WTC11 (cell line): ENCODE data around the gene SPG21. TPM values are rescaled to one million over a fixed set of nuclear protein-coding genes. Genes with fewer than 3 reads are reported as not detected.

ENCODE experiments used
- ATAC-seq: fragments of 200-7000 bp; cut with Tn5 transposase; 2 replicates; pipeline ENCODE4 v1.10.0; 2021; ENCODE audit warnings: mild to moderate bottlenecking, moderate library complexity
- Bru-seq: library from RNA; stranded (reverse); fragments of 400-500 nt; gene quantifications from one replicate; lab custom pipeline; 2021; lab: Mats Ljungman, UMichigan
- CTCF ChIA-PET: fragments of 300-600 bp; sonication (Branson Sonifier 250); formaldehyde crosslinking; loops from one replicate; lab custom pipeline; 2021; ENCODE audit warnings: antibody characterized with exemption; lab: Charles Lee
- POLR2A ChIA-PET: fragments of 350-600 bp; sonication (Branson Sonifier 250); formaldehyde crosslinking; loops from one replicate; lab custom pipeline; 2021; ENCODE audit warnings: antibody characterized with exemption; lab: Charles Lee
- DNase-seq: peaks from one replicate; pipeline ENCODE4 v3.0.0; 2021; ENCODE audit warnings: low spot score
- H3K27ac Mint-ChIP-seq: 2 replicates; pipeline ENCODE4 v1.8.0; 2021; ENCODE audit warnings: mixed read lengths
- H3K27me3 Mint-ChIP-seq: 2 replicates; pipeline ENCODE4 v1.8.0; 2021; ENCODE audit warnings: low read depth, mild to moderate bottlenecking, moderate library complexity, mixed read lengths
- H3K36me3 Mint-ChIP-seq: 2 replicates; pipeline ENCODE4 v1.8.0; 2021; ENCODE audit warnings: mixed read lengths
- H3K4me1 Mint-ChIP-seq: 2 replicates; pipeline ENCODE4 v1.8.0; 2022; ENCODE audit warnings: mixed read lengths
- H3K4me3 Mint-ChIP-seq: 2 replicates; pipeline ENCODE4 v1.8.0; 2021; ENCODE audit warnings: mild to moderate bottlenecking, moderate library complexity, mixed read lengths
- H3K9me3 Mint-ChIP-seq: 2 replicates; pipeline ENCODE4 v1.8.0; 2021; ENCODE audit warnings: mixed read lengths
- MXD4 ChIP-seq: fragments of 250-450 bp; sonication (Bioruptor Pico); IDR thresholded peaks from 2 replicates; pipeline ENCODE4 v1.8.0; 2021; ENCODE audit warnings: mild to moderate bottlenecking, moderate library complexity, borderline replicate concordance
- NFATC4 ChIP-seq: fragments of 250-450 bp; sonication (Bioruptor Pico); IDR thresholded peaks from 2 replicates; pipeline ENCODE4 v1.9.0; 2021; ENCODE audit warnings: mild to moderate bottlenecking
- TEAD4 ChIP-seq: sonication (generic); formaldehyde crosslinking; IDR thresholded peaks from 2 replicates; pipeline ENCODE4 v1.8.0; 2022; ENCODE audit warnings: mild to moderate bottlenecking, missing genetic modification reagents
- ZBTB21 ChIP-seq: sonication (generic); formaldehyde crosslinking; IDR thresholded peaks from 2 replicates; pipeline ENCODE4 v1.8.1; 2023; ENCODE audit warnings: mild to moderate bottlenecking, missing genetic modification reagents, borderline replicate concordance
- ZNF121 ChIP-seq: sonication (generic); formaldehyde crosslinking; IDR thresholded peaks from 2 replicates; pipeline ENCODE4 v1.8.0; 2023; ENCODE audit warnings: missing genetic modification reagents
- ZNF138 ChIP-seq: sonication (generic); formaldehyde crosslinking; conservative IDR thresholded peaks from 2 replicates; pipeline ENCODE4 v1.8.1; 2022; ENCODE audit warnings: mild to moderate bottlenecking, moderate library complexity, missing genetic modification reagents
- ZNF232 ChIP-seq: sonication (generic); formaldehyde crosslinking; IDR thresholded peaks from 2 replicates; pipeline ENCODE4 v1.8.0; 2022; ENCODE audit warnings: mild to moderate bottlenecking, missing genetic modification reagents
- ZNF317 ChIP-seq: sonication (generic); formaldehyde crosslinking; IDR thresholded peaks from 2 replicates; pipeline ENCODE4 v1.8.1; 2023; ENCODE audit warnings: low read depth, mild to moderate bottlenecking, moderate library complexity, missing genetic modification reagents, borderline replicate concordance
- ZNF416 ChIP-seq: fragments of 250-450 bp; sonication (Bioruptor Pico); IDR thresholded peaks from 2 replicates; pipeline ENCODE4 v1.9.0; 2021; ENCODE audit warnings: mild to moderate bottlenecking, inconsistent platforms
- ZNF423 ChIP-seq: fragments of 250-450 bp; sonication (Bioruptor Pico); IDR thresholded peaks from 2 replicates; pipeline ENCODE4 v2.1.2; 2022; ENCODE audit warnings: mild to moderate bottlenecking, moderate library complexity
- long read RNA-seq, 3 experiments: library from RNA in 1 of 3; library from capped mRNA in 1 of 3; library from polyadenylated mRNA in 1 of 3; unstranded in 2 of 3; stranded (forward) in 1 of 3; transcript quantifications; one replicate each; pipeline ENCODE4 v2.0.0, GENCODE V29; 2021
- total RNA-seq: library from RNA; stranded (reverse); gene quantifications from 3 replicates; pipeline ENCODE4 v1.2.3, GENCODE V29; 2021
- TF ChIP-seq, protein P1 (sequence below): sonication (generic); formaldehyde crosslinking; IDR thresholded peaks from 2 replicates; pipeline ENCODE4 v1.8.1; 2022; ENCODE audit warnings: mild to moderate bottlenecking, missing genetic modification reagents, moderate library complexity, borderline replicate concordance
- TF ChIP-seq, protein P2 (sequence below): sonication (generic); formaldehyde crosslinking; conservative IDR thresholded peaks from 2 replicates; pipeline ENCODE4 v1.8.1; 2022; ENCODE audit warnings: mild to moderate bottlenecking, missing genetic modification reagents
- TF ChIP-seq, protein P3 (sequence below): sonication (generic); formaldehyde crosslinking; IDR thresholded peaks from 2 replicates; pipeline ENCODE4 v1.8.1; 2022; ENCODE audit warnings: low read depth, missing genetic modification reagents, borderline replicate concordance
- TF ChIP-seq, protein P4 (sequence below): sonication (generic); formaldehyde crosslinking; IDR thresholded peaks from 2 replicates; pipeline ENCODE4 v1.8.0; 2022; ENCODE audit warnings: mild to moderate bottlenecking, missing genetic modification reagents
- TF ChIP-seq, protein P5 (sequence below): sonication (generic); formaldehyde crosslinking; IDR thresholded peaks from 2 replicates; pipeline ENCODE4 v1.8.1; 2023; ENCODE audit warnings: mild to moderate bottlenecking, missing genetic modification reagents
- TF ChIP-seq, protein P6 (sequence below): sonication (generic); formaldehyde crosslinking; IDR thresholded peaks from 2 replicates; pipeline ENCODE4 v1.8.1; 2023; ENCODE audit warnings: mild to moderate bottlenecking, missing genetic modification reagents, borderline replicate concordance
- TF ChIP-seq, protein P7 (sequence below): sonication (generic); formaldehyde crosslinking; IDR thresholded peaks from 2 replicates; pipeline ENCODE4 v1.8.1; 2022; ENCODE audit warnings: missing genetic modification reagents, borderline replicate concordance
- TF ChIP-seq, protein P8 (sequence below): sonication (generic); formaldehyde crosslinking; IDR thresholded peaks from 2 replicates; pipeline ENCODE4 v1.8.0; 2022; ENCODE audit warnings: missing genetic modification reagents

SPG21 gene, protein sequence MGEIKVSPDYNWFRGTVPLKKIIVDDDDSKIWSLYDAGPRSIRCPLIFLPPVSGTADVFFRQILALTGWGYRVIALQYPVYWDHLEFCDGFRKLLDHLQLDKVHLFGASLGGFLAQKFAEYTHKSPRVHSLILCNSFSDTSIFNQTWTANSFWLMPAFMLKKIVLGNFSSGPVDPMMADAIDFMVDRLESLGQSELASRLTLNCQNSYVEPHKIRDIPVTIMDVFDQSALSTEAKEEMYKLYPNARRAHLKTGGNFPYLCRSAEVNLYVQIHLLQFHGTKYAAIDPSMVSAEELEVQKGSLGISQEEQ
- total RNA-seq (69.9 to 84.0 TPM (median 79.9 TPM) in 3 replicates), Bru-seq, nascent RNA (percentile 72 among the genes with signal in this experiment)
- long read RNA-seq, experiment 1, transcript SPG21-201 (9 exons, 1,822 nt): major isoform, 271 of 350 reads
- long read RNA-seq, experiment 1, transcript SPG21-202 (8 exons, 1,533 nt): minor isoform, 5 of 350 reads
- long read RNA-seq, experiment 1, partial matches to known transcripts: 12 of 350 reads
- long read RNA-seq, experiment 1, other reads (novel, unspliced or antisense): 61 of 350 reads
- long read RNA-seq, experiment 2, transcript SPG21-201 (9 exons, 1,822 nt): major isoform, 63 of 118 reads
- long read RNA-seq, experiment 2, partial matches to known transcripts: 20 of 118 reads
- long read RNA-seq, experiment 2, other reads (novel, unspliced or antisense): 32 of 118 reads
- long read RNA-seq, experiment 3, transcript SPG21-201 (9 exons, 1,822 nt): major isoform, 5 of 11 reads
- long read RNA-seq, experiment 3, partial matches to known transcripts: 2 of 11 reads
- long read RNA-seq, experiment 3, other reads (novel, unspliced or antisense): 3 of 11 reads

DNA sequence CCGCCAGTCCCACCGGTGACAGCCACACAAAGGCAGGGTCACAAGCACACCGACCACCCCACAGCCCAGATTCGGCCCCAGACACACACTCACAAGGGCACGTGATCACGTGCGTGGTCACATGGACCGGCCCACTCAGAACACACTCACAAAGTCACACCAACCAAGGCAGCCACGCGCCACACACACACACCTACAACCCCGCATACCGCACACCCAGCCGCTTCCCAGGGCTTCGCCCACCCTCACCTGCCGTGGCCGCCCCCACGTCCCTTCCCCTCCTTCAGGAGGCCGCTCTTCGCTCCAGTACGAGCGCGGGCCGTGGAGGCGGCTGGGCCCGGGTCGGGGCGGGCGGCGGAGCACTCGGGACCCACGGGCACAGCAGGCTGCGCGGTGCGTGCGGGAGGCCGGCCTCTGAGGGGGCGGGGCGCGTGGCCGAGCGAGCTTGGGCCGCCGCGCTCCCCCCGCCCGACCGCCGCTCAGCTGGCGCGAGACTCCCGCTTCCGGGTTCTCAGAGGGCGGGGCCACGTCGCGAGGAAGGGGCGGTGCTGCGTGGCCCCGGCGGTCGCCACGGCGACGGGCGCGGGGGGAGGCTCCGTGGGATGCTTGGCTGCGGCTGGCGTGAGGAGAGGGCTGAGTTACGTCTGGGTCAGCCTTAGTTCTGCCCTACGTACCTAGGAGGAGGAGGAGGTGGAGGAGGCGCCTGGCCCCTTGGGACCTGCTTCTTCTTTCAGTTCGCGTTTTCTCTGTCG, at the start of gene SPG21:
Gene SPG21 (minus strand): TSS at position 499 of the 752 bp plus-strand sequence. CDS start 6,345 bp downstream, outside the sequence.
- Mint-ChIP-seq H3K36me3 (0 out of 2 replicates have a peak, but pooled peaks cover 3% of the 10 kb centered on the region), H3K4me1 (peaks cover 19% of the 10 kb centered on the region), H3K27ac (peak within 1 kb of the TSS; percentile 95), H3K9me3 (no peaks in the 10 kb centered on the region), H3K27me3 (no peaks in the 10 kb centered on the region; the same call in 1 of the 2 replicates), H3K4me3 (peak within 1 kb of the TSS; percentile 95)
- POLR2A ChIA-PET: interaction anchor here (0.6 kb wide), 1 partner anchor 95 kb away, joined by 3 read pairs; no protein-coding TSS in a partner anchor
- CTCF ChIA-PET: interaction anchor here (0.6 to 2.2 kb wide), 6 partner anchors 10 to 180 kb away, joined by 3 to 12 read pairs (median 4); no protein-coding TSS in a partner anchor
- ATAC-seq: peak; percentile 97
- DNase-seq: peak; percentile 85
- TF ChIP-seq ZNF138 (CRISPR knock-in tag) (0 out of 2 replicates have a peak, but pooled peaks have one; percentile 40), ZNF232 (CRISPR knock-in tag) (peak; percentile 66; the same call in 1 of the 2 replicates), ZNF121 (no peak), TEAD4 (CRISPR knock-in tag) (no peak), ZNF317 (no peak), NFATC4 (CRISPR knock-in tag) (no peak), ZNF416 (no peak), MXD4 (CRISPR knock-in tag) (no peak), ZNF423 (CRISPR knock-in tag) (no peak), ZBTB21 (CRISPR knock-in tag) (peak; percentile 74; the same call in 1 of the 2 replicates)
- TF ChIP-seq, protein P1, sequence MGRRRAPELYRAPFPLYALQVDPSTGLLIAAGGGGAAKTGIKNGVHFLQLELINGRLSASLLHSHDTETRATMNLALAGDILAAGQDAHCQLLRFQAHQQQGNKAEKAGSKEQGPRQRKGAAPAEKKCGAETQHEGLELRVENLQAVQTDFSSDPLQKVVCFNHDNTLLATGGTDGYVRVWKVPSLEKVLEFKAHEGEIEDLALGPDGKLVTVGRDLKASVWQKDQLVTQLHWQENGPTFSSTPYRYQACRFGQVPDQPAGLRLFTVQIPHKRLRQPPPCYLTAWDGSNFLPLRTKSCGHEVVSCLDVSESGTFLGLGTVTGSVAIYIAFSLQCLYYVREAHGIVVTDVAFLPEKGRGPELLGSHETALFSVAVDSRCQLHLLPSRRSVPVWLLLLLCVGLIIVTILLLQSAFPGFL (CRISPR knock-in tag): no peak
- TF ChIP-seq, protein P2, sequence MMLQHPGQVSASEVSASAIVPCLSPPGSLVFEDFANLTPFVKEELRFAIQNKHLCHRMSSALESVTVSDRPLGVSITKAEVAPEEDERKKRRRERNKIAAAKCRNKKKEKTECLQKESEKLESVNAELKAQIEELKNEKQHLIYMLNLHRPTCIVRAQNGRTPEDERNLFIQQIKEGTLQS: no peak
- TF ChIP-seq, protein P3, sequence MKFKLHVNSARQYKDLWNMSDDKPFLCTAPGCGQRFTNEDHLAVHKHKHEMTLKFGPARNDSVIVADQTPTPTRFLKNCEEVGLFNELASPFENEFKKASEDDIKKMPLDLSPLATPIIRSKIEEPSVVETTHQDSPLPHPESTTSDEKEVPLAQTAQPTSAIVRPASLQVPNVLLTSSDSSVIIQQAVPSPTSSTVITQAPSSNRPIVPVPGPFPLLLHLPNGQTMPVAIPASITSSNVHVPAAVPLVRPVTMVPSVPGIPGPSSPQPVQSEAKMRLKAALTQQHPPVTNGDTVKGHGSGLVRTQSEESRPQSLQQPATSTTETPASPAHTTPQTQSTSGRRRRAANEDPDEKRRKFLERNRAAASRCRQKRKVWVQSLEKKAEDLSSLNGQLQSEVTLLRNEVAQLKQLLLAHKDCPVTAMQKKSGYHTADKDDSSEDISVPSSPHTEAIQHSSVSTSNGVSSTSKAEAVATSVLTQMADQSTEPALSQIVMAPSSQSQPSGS: no peak
- TF ChIP-seq, protein P4, sequence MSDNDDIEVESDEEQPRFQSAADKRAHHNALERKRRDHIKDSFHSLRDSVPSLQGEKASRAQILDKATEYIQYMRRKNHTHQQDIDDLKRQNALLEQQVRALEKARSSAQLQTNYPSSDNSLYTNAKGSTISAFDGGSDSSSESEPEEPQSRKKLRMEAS (CRISPR knock-in tag): peak; percentile 56; the same call in 1 of the 2 replicates
- TF ChIP-seq, protein P5, sequence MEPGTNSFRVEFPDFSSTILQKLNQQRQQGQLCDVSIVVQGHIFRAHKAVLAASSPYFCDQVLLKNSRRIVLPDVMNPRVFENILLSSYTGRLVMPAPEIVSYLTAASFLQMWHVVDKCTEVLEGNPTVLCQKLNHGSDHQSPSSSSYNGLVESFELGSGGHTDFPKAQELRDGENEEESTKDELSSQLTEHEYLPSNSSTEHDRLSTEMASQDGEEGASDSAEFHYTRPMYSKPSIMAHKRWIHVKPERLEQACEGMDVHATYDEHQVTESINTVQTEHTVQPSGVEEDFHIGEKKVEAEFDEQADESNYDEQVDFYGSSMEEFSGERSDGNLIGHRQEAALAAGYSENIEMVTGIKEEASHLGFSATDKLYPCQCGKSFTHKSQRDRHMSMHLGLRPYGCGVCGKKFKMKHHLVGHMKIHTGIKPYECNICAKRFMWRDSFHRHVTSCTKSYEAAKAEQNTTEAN (CRISPR knock-in tag): no peak
- TF ChIP-seq, protein P6, sequence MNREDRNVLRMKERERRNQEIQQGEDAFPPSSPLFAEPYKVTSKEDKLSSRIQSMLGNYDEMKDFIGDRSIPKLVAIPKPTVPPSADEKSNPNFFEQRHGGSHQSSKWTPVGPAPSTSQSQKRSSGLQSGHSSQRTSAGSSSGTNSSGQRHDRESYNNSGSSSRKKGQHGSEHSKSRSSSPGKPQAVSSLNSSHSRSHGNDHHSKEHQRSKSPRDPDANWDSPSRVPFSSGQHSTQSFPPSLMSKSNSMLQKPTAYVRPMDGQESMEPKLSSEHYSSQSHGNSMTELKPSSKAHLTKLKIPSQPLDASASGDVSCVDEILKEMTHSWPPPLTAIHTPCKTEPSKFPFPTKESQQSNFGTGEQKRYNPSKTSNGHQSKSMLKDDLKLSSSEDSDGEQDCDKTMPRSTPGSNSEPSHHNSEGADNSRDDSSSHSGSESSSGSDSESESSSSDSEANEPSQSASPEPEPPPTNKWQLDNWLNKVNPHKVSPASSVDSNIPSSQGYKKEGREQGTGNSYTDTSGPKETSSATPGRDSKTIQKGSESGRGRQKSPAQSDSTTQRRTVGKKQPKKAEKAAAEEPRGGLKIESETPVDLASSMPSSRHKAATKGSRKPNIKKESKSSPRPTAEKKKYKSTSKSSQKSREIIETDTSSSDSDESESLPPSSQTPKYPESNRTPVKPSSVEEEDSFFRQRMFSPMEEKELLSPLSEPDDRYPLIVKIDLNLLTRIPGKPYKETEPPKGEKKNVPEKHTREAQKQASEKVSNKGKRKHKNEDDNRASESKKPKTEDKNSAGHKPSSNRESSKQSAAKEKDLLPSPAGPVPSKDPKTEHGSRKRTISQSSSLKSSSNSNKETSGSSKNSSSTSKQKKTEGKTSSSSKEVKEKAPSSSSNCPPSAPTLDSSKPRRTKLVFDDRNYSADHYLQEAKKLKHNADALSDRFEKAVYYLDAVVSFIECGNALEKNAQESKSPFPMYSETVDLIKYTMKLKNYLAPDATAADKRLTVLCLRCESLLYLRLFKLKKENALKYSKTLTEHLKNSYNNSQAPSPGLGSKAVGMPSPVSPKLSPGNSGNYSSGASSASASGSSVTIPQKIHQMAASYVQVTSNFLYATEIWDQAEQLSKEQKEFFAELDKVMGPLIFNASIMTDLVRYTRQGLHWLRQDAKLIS (CRISPR knock-in tag): no peak
- TF ChIP-seq, protein P7, sequence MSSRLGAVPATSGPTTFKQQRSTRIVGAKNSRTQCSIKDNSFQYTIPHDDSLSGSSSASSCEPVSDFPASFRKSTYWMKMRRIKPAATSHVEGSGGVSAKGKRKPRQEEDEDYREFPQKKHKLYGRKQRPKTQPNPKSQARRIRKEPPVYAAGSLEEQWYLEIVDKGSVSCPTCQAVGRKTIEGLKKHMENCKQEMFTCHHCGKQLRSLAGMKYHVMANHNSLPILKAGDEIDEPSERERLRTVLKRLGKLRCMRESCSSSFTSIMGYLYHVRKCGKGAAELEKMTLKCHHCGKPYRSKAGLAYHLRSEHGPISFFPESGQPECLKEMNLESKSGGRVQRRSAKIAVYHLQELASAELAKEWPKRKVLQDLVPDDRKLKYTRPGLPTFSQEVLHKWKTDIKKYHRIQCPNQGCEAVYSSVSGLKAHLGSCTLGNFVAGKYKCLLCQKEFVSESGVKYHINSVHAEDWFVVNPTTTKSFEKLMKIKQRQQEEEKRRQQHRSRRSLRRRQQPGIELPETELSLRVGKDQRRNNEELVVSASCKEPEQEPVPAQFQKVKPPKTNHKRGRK (CRISPR knock-in tag): no peak
- TF ChIP-seq, protein P8, sequence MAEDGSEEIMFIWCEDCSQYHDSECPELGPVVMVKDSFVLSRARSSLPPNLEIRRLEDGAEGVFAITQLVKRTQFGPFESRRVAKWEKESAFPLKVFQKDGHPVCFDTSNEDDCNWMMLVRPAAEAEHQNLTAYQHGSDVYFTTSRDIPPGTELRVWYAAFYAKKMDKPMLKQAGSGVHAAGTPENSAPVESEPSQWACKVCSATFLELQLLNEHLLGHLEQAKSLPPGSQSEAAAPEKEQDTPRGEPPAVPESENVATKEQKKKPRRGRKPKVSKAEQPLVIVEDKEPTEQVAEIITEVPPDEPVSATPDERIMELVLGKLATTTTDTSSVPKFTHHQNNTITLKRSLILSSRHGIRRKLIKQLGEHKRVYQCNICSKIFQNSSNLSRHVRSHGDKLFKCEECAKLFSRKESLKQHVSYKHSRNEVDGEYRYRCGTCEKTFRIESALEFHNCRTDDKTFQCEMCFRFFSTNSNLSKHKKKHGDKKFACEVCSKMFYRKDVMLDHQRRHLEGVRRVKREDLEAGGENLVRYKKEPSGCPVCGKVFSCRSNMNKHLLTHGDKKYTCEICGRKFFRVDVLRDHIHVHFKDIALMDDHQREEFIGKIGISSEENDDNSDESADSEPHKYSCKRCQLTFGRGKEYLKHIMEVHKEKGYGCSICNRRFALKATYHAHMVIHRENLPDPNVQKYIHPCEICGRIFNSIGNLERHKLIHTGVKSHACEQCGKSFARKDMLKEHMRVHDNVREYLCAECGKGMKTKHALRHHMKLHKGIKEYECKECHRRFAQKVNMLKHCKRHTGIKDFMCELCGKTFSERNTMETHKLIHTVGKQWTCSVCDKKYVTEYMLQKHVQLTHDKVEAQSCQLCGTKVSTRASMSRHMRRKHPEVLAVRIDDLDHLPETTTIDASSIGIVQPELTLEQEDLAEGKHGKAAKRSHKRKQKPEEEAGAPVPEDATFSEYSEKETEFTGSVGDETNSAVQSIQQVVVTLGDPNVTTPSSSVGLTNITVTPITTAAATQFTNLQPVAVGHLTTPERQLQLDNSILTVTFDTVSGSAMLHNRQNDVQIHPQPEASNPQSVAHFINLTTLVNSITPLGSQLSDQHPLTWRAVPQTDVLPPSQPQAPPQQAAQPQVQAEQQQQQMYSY (CRISPR knock-in tag): no peak
